HG03280 (cell line): ENCODE results near the gene VPS33A.
"Not testable (repeated sequence)": the region's sequence is repeated elsewhere in the genome, so short reads cannot be mapped to it uniquely, and the experiment has no call there.

Experiments
- ATAC-seq: cut with Tn5 transposase; IDR thresholded peaks from one replicate; pipeline ENCODE4 v1.9.1; 2021; ENCODE audit warnings: mild to moderate bottlenecking, moderate library complexity; ENCODE audit not compliant: unreplicated experiment

Gene VPS33A

DNA sequence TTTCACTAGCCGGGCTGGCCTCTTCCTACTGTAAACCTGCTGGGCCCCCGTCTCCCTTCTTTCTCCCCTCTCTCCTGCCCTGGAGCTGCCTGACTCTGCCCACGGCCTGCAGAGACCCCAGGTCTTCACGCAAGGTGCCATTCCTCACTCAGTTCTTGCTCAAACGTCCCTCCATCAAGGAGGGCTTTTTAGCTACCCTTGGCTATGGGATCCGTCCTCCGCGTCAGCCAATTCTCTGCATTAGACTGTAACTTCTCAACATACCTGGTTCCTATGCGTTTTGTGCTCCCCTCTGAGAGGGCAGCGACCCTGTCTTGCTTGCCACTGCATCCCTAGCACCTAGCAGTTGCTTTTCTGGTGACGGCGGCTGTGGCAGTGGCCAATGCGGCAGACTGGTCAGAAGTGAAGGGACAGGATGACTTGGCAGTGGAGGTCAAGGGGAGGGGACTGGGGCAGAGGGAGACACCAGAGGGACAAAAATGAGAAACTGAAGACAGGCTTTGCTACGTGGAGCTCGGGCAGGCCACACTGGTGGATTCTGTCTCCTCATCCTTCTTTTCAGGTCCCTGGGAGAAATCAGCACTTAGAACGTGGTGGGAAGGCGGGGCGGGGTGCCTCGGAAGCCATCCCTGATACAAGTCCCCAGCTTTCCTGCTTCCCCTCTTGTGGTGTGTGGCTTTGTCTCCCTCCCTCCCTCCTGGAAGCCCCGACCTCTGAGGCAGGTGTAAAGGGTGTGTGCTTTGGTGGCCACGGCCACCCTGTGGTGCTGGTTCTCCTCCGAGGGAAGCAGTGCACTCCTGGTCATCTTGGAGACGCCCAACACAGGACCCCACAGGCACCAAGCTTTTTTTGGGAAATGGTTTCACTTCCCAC, 61.0 kb downstream of the VPS33A start:
- ATAC-seq: no peak

GRCh38 chr12:122204167-122205052, 61.9 kb downstream of the VPS33A start:
- ATAC-seq: no peak

DNA sequence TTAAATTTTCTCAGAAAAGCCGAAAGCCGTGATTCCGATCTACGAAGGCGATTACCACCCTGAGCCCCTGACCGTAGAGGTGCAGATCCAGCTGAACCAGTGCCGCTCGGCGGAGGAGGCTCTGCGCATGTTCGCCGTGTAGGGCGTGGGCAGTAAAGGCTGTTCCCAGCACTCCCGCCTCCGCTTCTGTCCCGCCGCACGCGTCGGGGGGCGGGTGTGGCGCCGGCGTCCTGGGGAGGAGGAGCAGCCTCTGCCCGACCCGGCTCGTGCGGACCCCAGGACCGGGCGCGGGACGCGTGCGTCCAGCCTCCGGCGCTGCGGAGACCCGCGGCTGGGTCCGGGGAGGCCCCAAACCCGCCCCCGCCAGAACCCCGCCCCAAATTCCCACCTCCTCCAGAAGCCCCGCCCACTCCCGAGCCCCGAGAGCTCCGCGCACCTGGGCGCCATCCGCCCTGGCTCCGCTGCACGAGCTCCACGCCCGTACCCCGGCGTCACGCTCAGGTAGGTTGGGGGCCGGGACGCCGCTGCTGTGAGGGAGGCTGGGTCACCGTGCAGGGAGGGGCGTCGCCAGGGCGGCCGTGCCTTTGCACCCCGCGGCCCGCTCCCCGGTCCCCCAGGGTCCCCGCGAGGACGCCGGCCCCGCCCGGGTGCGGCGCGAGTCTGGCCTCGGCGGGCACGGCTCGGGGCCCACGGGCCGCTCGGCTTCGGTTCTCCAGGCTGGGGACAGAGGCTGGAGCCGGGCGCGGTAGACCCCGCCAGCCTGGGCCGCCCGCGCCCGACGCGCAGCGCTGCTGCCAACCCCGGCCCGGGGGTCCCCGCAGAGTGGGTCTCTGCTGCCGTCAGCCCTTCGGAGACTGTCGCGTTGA, 62.8 kb downstream of the VPS33A start, which contains the start of gene B3GNT4:
TSS of gene B3GNT4 (plus strand) at position 409 of the 866 bp plus-strand sequence. CDS start 910 bp downstream, outside the sequence.
- ATAC-seq: peak; percentile 50

DNA sequence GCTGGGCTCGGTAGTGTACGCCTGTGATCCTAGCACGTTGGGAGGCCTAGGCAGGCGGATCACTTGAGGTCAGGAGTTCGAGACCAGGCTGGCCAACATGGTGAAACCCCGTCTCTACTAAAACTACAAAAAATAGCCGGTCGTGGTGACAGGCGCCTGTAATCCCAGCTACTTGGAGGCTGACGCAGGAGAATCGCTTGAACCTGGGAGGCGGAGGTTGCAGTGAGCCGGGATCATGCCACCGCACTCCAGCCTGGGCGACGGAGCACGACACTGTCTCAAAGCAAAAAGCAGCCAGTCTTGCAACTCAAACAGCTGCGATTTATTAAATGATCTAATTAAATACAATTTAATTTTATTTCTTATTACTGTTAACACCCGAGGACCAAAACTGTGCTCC, 63.5 kb downstream of the VPS33A start:
- ATAC-seq: not testable (repeated sequence)

- no peak for ATAC-seq
These were observed 64.3 kb downstream of the VPS33A start for GRCh38 chr12:122202017-122202416.

DNA sequence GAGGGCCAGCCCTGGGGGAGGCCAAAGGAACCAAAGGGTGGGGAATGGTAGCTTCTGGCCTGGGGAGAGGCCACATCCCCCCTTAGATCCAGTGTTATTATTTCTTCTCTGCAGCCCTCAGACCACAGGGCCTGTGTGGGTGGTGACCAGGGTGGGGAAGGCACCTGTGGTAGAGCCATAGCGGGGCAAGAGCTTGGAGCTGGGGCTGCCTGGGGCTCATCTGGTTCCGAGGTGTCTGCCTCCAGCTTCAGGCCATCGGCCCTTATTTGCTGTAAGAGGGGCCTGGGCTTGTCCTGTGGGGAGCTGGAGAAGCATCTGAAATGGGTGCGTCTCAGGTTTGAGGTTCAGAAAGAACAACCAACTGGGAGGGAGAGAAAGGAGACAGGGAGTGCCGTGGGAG, 64.9 kb downstream of the VPS33A start:
- ATAC-seq: no peak

- ATAC-seq: no peak
These were observed 65.6 kb downstream of the VPS33A start for GRCh38 chr12:122200541-122201175.

DNA sequence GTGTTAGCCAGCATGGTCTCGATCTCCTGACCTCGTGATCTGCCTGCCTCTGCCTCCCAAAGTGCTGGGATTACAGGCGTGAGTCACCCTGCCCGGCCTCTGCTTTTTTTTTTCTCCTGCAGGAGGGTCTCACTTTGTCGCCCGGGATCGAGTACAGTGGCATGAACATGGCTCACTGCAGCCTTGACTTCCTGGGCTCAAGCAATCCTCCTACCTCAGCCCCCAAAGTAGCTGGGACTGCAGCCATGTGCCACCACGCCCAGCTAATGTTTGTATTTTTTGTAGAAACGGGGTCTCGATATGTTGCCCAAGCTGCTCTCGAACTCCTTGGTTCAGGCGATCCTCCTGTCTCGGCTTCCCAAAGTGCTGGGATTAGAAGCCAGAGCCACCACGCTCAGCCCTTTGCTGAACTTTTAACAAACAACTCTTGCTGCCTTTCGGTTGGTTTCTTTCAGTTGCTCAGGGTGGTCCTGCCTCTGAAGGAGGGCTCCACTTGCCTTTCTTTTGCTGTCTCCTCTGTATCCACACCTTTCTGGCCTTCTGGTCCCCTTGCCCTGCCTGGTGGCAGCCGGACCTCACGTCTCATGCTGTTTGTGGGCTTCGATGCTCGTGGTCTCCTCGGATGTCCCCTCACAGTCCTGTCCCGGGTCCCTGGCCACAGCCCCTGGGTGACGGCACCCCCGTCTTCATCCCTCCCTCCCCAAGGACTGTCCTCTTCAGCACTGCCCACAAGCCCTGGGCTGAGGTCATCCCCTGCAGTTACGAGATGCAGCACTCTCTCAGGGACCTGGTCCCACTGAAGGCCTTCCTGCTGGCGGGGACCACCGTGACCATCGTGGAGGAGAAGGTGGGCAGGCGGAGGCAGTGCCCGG, 66.6 kb downstream of the VPS33A start:
- no peak for ATAC-seq

DNA sequence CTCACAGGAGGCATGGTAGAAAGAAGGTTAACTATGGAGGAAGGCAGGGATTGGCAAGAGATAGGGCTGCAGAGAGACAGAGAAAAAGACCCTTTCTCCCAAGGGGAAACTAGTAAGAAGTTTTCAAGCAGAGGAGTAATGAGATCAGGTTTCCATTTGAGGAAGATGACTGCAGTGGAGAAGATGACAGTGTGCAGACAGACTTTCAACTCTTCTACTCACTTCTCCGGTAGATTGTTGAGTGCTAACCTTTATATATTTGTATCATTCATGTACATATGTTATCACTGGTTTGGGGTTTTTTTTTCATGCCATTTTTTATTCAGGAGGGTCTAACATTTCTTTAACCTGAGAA, 68.7 kb downstream of the VPS33A start:
- no peak for ATAC-seq

DNA sequence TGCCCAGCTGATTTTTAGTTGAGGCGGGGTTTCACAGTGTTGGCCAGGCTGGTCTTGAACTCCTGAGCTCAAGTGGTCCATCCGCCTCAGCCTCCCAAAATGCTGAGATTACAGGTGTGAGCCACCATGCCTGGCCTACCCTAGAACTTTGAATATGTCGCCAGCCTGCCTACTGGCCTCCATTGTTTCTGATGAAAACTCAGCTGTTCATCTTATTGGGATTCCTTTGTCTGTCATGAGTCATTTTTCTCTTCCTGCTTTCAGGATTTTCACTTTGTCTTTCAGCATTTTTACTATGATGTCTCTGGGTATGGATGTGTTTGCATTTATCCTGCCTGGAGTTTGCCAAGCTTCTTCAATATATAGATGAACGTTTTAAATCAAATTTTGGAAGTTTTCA, 70.9 kb downstream of the VPS33A start:
- ATAC-seq: no peak

DNA sequence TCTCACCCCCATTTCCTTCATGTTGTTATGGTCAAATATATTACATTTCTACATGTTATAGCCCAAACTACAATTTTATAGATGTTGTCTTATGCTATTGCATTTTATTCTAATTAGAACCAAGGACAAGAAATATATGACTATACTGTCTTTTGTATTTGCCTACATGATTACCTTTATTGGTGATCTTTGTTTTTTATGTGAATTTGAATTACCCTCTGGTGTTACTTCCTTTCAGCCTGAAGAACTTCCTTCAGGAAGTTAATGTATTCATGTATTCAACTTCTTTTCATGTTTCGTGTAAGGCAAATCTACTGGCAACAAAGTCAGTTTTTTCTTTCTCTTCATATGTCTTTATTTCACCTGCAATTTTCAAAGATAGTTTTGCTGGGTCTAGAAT, 71.5 kb downstream of the VPS33A start:
- ATAC-seq: no peak

DNA sequence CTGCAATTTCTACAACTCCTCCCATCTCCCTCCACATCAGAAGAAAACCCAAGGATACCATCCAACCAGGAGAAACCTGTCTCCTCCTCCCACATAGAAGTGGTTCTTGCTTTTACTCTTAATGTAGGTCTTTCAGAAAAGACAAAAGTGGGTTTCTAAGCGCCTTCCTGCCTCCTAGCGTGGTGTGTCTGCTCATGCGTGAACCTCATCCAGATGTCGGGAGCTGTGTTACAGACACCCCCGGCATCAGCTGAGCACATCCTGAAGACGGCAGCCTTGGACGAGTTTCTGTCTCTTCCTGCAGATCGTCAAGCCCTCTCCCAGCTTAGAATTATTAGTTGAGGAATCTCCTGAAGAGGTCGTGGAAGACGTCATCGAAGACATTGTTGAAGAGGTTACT, 73.9 kb downstream of the VPS33A start:
- no peak for ATAC-seq

GRCh38 chr12:122190842-122191668, 75.2 kb downstream of the VPS33A start:
- ATAC-seq: no peak

- ATAC-seq: no peak
These were observed 76.4 kb downstream of the VPS33A start for GRCh38 chr12:122189626-122190475.

DNA sequence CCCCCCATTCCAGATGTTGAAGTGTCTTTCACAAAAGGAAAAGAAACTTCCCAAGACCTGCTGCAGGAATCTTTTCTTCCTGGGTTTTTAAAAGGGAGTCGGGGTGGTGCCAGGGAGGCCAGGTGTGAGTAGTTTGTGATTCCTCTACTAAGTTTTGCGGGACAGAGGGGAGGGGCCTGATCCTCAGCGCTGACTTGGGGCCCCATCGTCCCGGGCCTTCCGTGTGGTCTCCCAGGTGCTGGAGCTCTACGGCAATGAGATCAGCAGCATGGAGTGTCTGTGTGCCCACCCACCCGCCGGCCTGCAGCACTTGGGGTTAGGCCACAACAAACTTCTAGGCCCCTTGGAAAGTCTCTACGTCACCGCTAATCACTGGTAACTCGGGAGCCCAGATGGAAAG, 78.8 kb downstream of the VPS33A start:
- ATAC-seq: no peak

DNA sequence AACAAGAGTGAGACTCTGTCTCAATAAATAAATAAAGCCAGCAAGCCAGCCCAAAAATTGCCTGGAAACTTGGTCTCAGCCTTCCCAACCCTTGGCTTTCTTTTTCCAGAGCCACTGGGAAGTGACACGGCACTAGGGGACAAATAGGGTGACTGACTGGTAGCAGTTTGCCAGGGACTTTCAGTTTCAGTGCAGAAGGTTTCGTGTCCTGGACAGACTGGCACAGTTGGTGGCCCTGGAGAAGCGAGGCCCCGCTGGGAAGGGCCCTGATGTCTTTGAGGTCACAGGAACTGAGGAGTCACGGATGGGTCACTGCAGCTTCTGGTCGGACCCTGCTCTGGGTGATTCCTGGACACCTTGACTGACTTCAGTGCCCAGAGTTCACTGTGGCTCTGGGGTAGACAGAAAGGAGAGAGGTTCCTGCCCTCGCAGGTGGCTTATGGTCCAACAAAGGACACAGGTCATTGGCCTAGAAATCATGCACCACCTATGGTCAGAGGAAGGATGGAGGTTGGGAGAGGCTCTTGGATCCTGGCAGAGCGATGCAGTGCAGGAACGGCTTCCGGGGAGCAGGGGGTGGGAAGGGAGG, 80.7 kb downstream of the VPS33A start:
- no peak for ATAC-seq

- no peak for ATAC-seq
These were observed 81.2 kb downstream of the VPS33A start for GRCh38 chr12:122185079-122185478.
